ENCODE data around the gene AKR1E2. TPM values are rescaled to one million over a fixed set of nuclear protein-coding genes. Genes with fewer than 3 reads are reported as not detected.

The AKR1E2 gene
- total RNA-seq, 3 donors from 2014 or later = 3.8 to 7.9 (median 5.2) TPM

- no peak for DNase-seq
- Mint-ChIP-seq H3K9me3 (no peaks in the 10 kb centered on the region), H3K27me3 (ENCODE audit: low read depth) (peaks cover 8% of the 10 kb centered on the region), H3K36me3 (ENCODE audit: insufficient read depth) (no peaks in the 10 kb centered on the region), H3K4me1 (ENCODE audit: low read depth) (no peaks in the 10 kb centered on the region), H3K4me3 (no peak overlapping the region)
- no peak for ATAC-seq
Observed at GRCh38 chr10:4883079-4883739, 57.2 kb downstream of the AKR1E2 start.

- ATAC-seq (no peak), DNase-seq (no peak)
- H3K36me3 Mint-ChIP-seq (ENCODE audit: insufficient read depth) = no peaks in the 10 kb centered on the region
- H3K4me3 Mint-ChIP-seq = no peak overlapping the region
- peaks cover 6% of the 10 kb centered on the region for H3K27me3 Mint-ChIP-seq (ENCODE audit: low read depth)
- H3K9me3 Mint-ChIP-seq = no peaks in the 10 kb centered on the region
- H3K4me1 Mint-ChIP-seq (ENCODE audit: low read depth) = no peaks in the 10 kb centered on the region
Observed at GRCh38 chr10:4885162-4885561, 59.2 kb downstream of the AKR1E2 start.

GRCh38 chr10:4887501-4887900, 61.5 kb downstream of the AKR1E2 start:
- no peak for ATAC-seq
- H3K36me3 Mint-ChIP-seq (ENCODE audit: insufficient read depth) = no peaks in the 10 kb centered on the region
- H3K4me1 Mint-ChIP-seq (ENCODE audit: low read depth) = no peaks in the 10 kb centered on the region

GRCh38 chr10:4888236-4888635, 62.2 kb downstream of the AKR1E2 start:
- Mint-ChIP-seq H3K36me3 (ENCODE audit: insufficient read depth) (no peaks in the 10 kb centered on the region), H3K4me1 (ENCODE audit: low read depth) (no peaks in the 10 kb centered on the region), H3K9me3 (no peaks in the 10 kb centered on the region), H3K27me3 (ENCODE audit: low read depth) (peaks cover 6% of the 10 kb centered on the region), H3K4me3 (no peak overlapping the region)
- DNase-seq (no peak), ATAC-seq (no peak)

More at GRCh38 chr10:4887501-4887900, 61.5 kb downstream of the AKR1E2 start:
- no peak overlapping the region for H3K4me3 Mint-ChIP-seq
- no peak for DNase-seq
- peaks cover 6% of the 10 kb centered on the region for H3K27me3 Mint-ChIP-seq (ENCODE audit: low read depth)
- no peaks in the 10 kb centered on the region for H3K9me3 Mint-ChIP-seq

GRCh38 chr10:4889959-4890358, 64.0 kb downstream of the AKR1E2 start:
- Mint-ChIP-seq H3K4me3 (no peak overlapping the region), H3K9me3 (no peaks in the 10 kb centered on the region), H3K4me1 (ENCODE audit: low read depth) (no peaks in the 10 kb centered on the region), H3K27me3 (ENCODE audit: low read depth) (peaks cover 6% of the 10 kb centered on the region), H3K36me3 (ENCODE audit: insufficient read depth) (no peaks in the 10 kb centered on the region)
- ATAC-seq = no peak
- no peak for DNase-seq

- DNase-seq = no peak
- H3K9me3 Mint-ChIP-seq = no peaks in the 10 kb centered on the region
- peaks cover 1% of the 10 kb centered on the region for H3K36me3 Mint-ChIP-seq (ENCODE audit: insufficient read depth)
- no peaks in the 10 kb centered on the region for H3K27me3 Mint-ChIP-seq (ENCODE audit: low read depth)
- H3K4me3 Mint-ChIP-seq = no peak overlapping the region
- no peaks in the 10 kb centered on the region for H3K4me1 Mint-ChIP-seq (ENCODE audit: low read depth)
- ATAC-seq = no peak
Observed at GRCh38 chr10:4892681-4893080, 66.7 kb downstream of the AKR1E2 start.

GRCh38 chr10:4894335-4894734, 68.3 kb downstream of the AKR1E2 start:
- ATAC-seq (no peak), DNase-seq (no peak)
- no peak overlapping the region for H3K4me3 Mint-ChIP-seq
- H3K4me1 Mint-ChIP-seq (ENCODE audit: low read depth) = no peaks in the 10 kb centered on the region
- H3K9me3 Mint-ChIP-seq = peaks cover 4% of the 10 kb centered on the region
- no peaks in the 10 kb centered on the region for H3K27me3 Mint-ChIP-seq (ENCODE audit: low read depth)
- H3K36me3 Mint-ChIP-seq (ENCODE audit: insufficient read depth) = peaks cover 1% of the 10 kb centered on the region

Other genes with a start within 250 kb of the AKR1E2 start
- under 1 TPM; 0.34 to 0.78 (median 0.52) TPM for gene AKR1C1, start 137.2 kb downstream of the AKR1E2 start, total RNA-seq
- gene AKR1C2, start 177.7 kb downstream of the AKR1E2 start, total RNA-seq = under 1 TPM in 2 of 3 donors, not detected in 1; 0.32 to 0.52 TPM

All from activated T-cell treated with anti-CD3 and anti-CD28 coated beads, Interleukin-2, amount 50 U/mL, for 4 hours (primary cell).